GM23338 (cell line): ENCODE measurements around the gene CACNA2D4. TPM values are rescaled to one million over a fixed set of nuclear protein-coding genes. Genes with fewer than 3 reads are reported as not detected.

ENCODE experiments used
- ATAC-seq: fragments of 200-7000 bp; cut with Tn5 transposase; 3 replicates; pipeline ENCODE4 v1.9.1; 2020
- DNase-seq: peaks from one replicate; pipeline ENCODE4 v3.0.0-alpha.2; 2015; ENCODE audit warnings: low spot score
- H2AFZ ChIP-seq: fragments of 200-600 bp; sonication (generic); 2 replicates; pipeline ENCODE4 v1.8.0; 2016; ENCODE audit warnings: antibody characterized with exemption, mild to moderate bottlenecking, moderate library complexity
- H3F3A ChIP-seq: fragments of 200-600 bp; sonication (generic); replicated peaks from 2 replicates; pipeline ENCODE4 v1.8.0; 2017; ENCODE audit warnings: antibody characterized with exemption, mixed run types, low read depth
- H3K27ac ChIP-seq: fragments of 200-600 bp; sonication (generic); 2 replicates; pipeline ENCODE4 v1.6.1; 2016; ENCODE audit warnings: low read depth
- H3K27me3 ChIP-seq: fragments of 200-600 bp; sonication (generic); 2 replicates; pipeline ENCODE4 v1.8.0; 2016; ENCODE audit warnings: mild to moderate bottlenecking, mixed run types, moderate library complexity; ENCODE audit not compliant: insufficient read depth
- H3K36me3 ChIP-seq: fragments of 200-600 bp; sonication (generic); 2 replicates; pipeline ENCODE4 v1.8.0; 2016; ENCODE audit warnings: mild to moderate bottlenecking; ENCODE audit not compliant: insufficient read depth
- H3K4me1 ChIP-seq: fragments of 200-600 bp; sonication (generic); 2 replicates; pipeline ENCODE4 v1.8.0; 2016; ENCODE audit warnings: mild to moderate bottlenecking, moderate library complexity; ENCODE audit not compliant: insufficient read depth
- H3K4me2 ChIP-seq: fragments of 200-600 bp; sonication (generic); 2 replicates; pipeline ENCODE4 v1.7.1; 2017; ENCODE audit warnings: mixed run types
- H3K4me3 ChIP-seq: fragments of 200-600 bp; sonication (generic); 2 replicates; pipeline ENCODE4 v1.6.1; 2016; ENCODE audit warnings: mixed run types
- H3K79me2 ChIP-seq: fragments of 200-600 bp; sonication (generic); replicated peaks from 2 replicates; pipeline ENCODE4 v1.8.0; 2017; ENCODE audit warnings: mild to moderate bottlenecking; ENCODE audit not compliant: insufficient read depth
- H3K9me2 ChIP-seq: fragments of 200-600 bp; sonication (generic); 2 replicates; pipeline ENCODE4 v1.8.0; 2017; ENCODE audit not compliant: insufficient read depth
- H4K20me1 ChIP-seq: fragments of 200-600 bp; sonication (generic); replicated peaks from 2 replicates; pipeline ENCODE4 v1.8.0; 2017; ENCODE audit warnings: mild to moderate bottlenecking; ENCODE audit not compliant: insufficient read depth
- H3K27ac Mint-ChIP-seq: 2 replicates; pipeline ENCODE4 v1.8.0; 2020; ENCODE audit warnings: inconsistent platforms, mild to moderate bottlenecking, moderate library complexity, mixed read lengths
- H3K27me3 Mint-ChIP-seq: 3 replicates; pipeline ENCODE4 v1.8.0; 2022; ENCODE audit warnings: low read depth, mild to moderate bottlenecking, moderate library complexity, mixed read lengths, inconsistent platforms; ENCODE audit not compliant: insufficient read depth, poor library complexity
- H3K36me3 Mint-ChIP-seq: 3 replicates; pipeline ENCODE4 v1.8.0; 2021; ENCODE audit warnings: low read depth, mild to moderate bottlenecking, inconsistent platforms, moderate library complexity, mixed read lengths
- H3K4me1 Mint-ChIP-seq: 3 replicates; pipeline ENCODE4 v1.8.0; 2020; ENCODE audit warnings: mild to moderate bottlenecking, inconsistent platforms, mixed read lengths
- H3K4me3 Mint-ChIP-seq: 3 replicates; pipeline ENCODE4 v1.8.0; 2021; ENCODE audit warnings: moderate library complexity, mild to moderate bottlenecking, inconsistent platforms, mixed read lengths
- H3K9me3 Mint-ChIP-seq: 3 replicates; pipeline ENCODE4 v1.8.0; 2020; ENCODE audit warnings: moderate library complexity, mild to moderate bottlenecking, inconsistent platforms, mixed read lengths
- CREB1 ChIP-seq: fragments of 250-450 bp; sonication (Bioruptor Pico); IDR thresholded peaks from 2 replicates; pipeline ENCODE4 v1.5.0; 2020; ENCODE audit warnings: low read depth, mild to moderate bottlenecking, moderate library complexity
- CTCF ChIP-seq, 2 experiments: fragments of 200-600 bp in 1 of 2; sonication (generic) in 1 of 2; conservative IDR thresholded peaks; 2 replicates each; pipeline versions ENCODE4 v1.5.1 to v1.6.1; 2016 to 2017; ENCODE audit warnings: antibody characterized with exemption in 2 of 2, low read depth in 2 of 2, mild to moderate bottlenecking in 2 of 2, moderate library complexity in 1 of 2
- ETS1 ChIP-seq: IDR thresholded peaks from 2 replicates; pipeline ENCODE4 v1.6.1; 2016; ENCODE audit warnings: antibody characterized with exemption
- EZH2 ChIP-seq: fragments of 200-600 bp; sonication (generic); IDR thresholded peaks from one replicate; pipeline ENCODE4 v1.8.0; 2017; ENCODE audit warnings: antibody characterized with exemption, mild to moderate bottlenecking, low read depth; ENCODE audit not compliant: unreplicated experiment
- EZH2phosphoT487 ChIP-seq: fragments of 200-600 bp; sonication (generic); IDR thresholded peaks from one replicate; pipeline ENCODE4 v1.8.1; 2018; ENCODE audit warnings: antibody characterized with exemption; ENCODE audit not compliant: unreplicated experiment
- JUNB ChIP-seq: IDR thresholded peaks from one replicate; pipeline ENCODE4 v1.6.1; 2016; ENCODE audit warnings: antibody characterized with exemption; ENCODE audit not compliant: unreplicated experiment
- NANOG ChIP-seq: IDR thresholded peaks from 2 replicates; pipeline ENCODE4 v1.6.1; 2016; ENCODE audit warnings: antibody characterized with exemption, borderline replicate concordance
- POLR2AphosphoS5 ChIP-seq: IDR thresholded peaks from 2 replicates; pipeline ENCODE4 v1.6.1; 2016; ENCODE audit warnings: antibody characterized with exemption, low read depth
- REST ChIP-seq: IDR thresholded peaks from one replicate; pipeline ENCODE4 v1.6.1; 2018; ENCODE audit warnings: antibody characterized with exemption; ENCODE audit not compliant: unreplicated experiment
- STAT1 ChIP-seq: IDR thresholded peaks from one replicate; pipeline ENCODE4 v1.6.1; 2016; ENCODE audit warnings: antibody characterized with exemption; ENCODE audit not compliant: unreplicated experiment
- ZNF114 ChIP-seq: fragments of 250-450 bp; sonication (Bioruptor Pico); IDR thresholded peaks from 2 replicates; pipeline ENCODE4 v1.5.0; 2020; ENCODE audit warnings: mild to moderate bottlenecking, moderate library complexity
- ZNF331 ChIP-seq: fragments of 250-450 bp; sonication (Bioruptor Pico); IDR thresholded peaks from 2 replicates; pipeline ENCODE4 v1.5.0; 2020; ENCODE audit warnings: low read depth, mild to moderate bottlenecking, moderate library complexity
- ZNF462 ChIP-seq: fragments of 250-450 bp; sonication (Bioruptor Pico); IDR thresholded peaks from 2 replicates; pipeline ENCODE4 v1.5.0; 2020; ENCODE audit warnings: mild to moderate bottlenecking, moderate library complexity
- polyA plus RNA-seq: library from polyadenylated mRNA; unstranded; fragments of >200 nt; fragmentation: Nextera tagmentation; extraction: Ambion mirVana; gene quantifications from 2 replicates; pipeline ENCODE4 v1.2.1, GENCODE V29; 2016
- total RNA-seq: library from RNA; depleted of rRNA; stranded (reverse); fragments of >200 nt; shearing (Covaris generic); gene quantifications from 2 replicates; pipeline ENCODE4 v1.2.3, GENCODE V29; 2014

CACNA2D4 gene
- total and polyA plus RNA-seq, 2 experiments from 2014 or later: 0.07 to 0.24 TPM

- ATAC-seq: no peak
- H3K27ac ChIP-seq: no peak overlapping the region
- Mint-ChIP-seq H3K9me3 (peaks cover 6% of the 10 kb centered on the region; the same call in 2 of the 3 replicates), H3K27me3 (peaks cover 1% of the 10 kb centered on the region), H3K27ac (no peak overlapping the region), H3K4me1 (peaks cover 7% of the 10 kb centered on the region), H3K36me3 (peaks cover 47% of the 10 kb centered on the region), H3K4me3 (no peak overlapping the region)
- H3K4me1 ChIP-seq: peaks cover 12% of the 10 kb centered on the region; the same call in 1 of the 2 replicates
- H3K4me2 ChIP-seq: no peak overlapping the region
- no peaks in the 10 kb centered on the region; the same call in 1 of the 2 replicates for H3K79me2 ChIP-seq
- peaks cover 18% of the 10 kb centered on the region for H3K36me3 ChIP-seq
- H3K27me3 ChIP-seq: no peaks in the 10 kb centered on the region
- no peak for DNase-seq
- TF ChIP-seq ZNF114 (CRISPR knock-in tag) (no peak), CTCF (conservative IDR thresholded peaks at IDR 0.05; ENCODE audit: low read depth in 2 of 2) (no peak), ZNF462 (CRISPR knock-in tag) (no peak), ZNF331 (no peak), JUNB (no peak), ETS1 (no peak), CREB1 (CRISPR knock-in tag) (no peak), STAT1 (no peak), POLR2AphosphoS5 (no peak), REST (no peak), NANOG (no peak), EZH2phosphoT487 (no peak), EZH2 (no peak)
- no peak overlapping the region for H3K4me3 ChIP-seq
- no peaks in the 10 kb centered on the region for H3F3A ChIP-seq
- H4K20me1 ChIP-seq: no peaks in the 10 kb centered on the region
- no peaks in the 10 kb centered on the region for H3K9me2 ChIP-seq
- no peak overlapping the region for H2AFZ ChIP-seq
Measured at GRCh38 chr12:1946296-1946695, 27.8 kb upstream of the CACNA2D4 start.
